Activated naive CD8-positive, alpha-beta T cell treated with anti-CD3 and anti-CD28 coated beads for 36 hours (primary cell): Measurements from ENCODE around the gene RAB11FIP2. TPM values are rescaled to one million over a fixed set of nuclear protein-coding genes. Genes with fewer than 3 reads are reported as not detected.
"Not testable (repeated sequence)": the region's sequence is repeated elsewhere in the genome, so short reads cannot be mapped to it uniquely, and the experiment has no call there.

ENCODE experiments used
- DNase-seq: peaks from one replicate; pipeline ENCODE4 v3.0.0; 2021
- H3K27ac Mint-ChIP-seq: one replicate; pipeline ENCODE4 v1.8.0; 2022; ENCODE audit warnings: mild to moderate bottlenecking, moderate library complexity, mixed read lengths
- H3K27me3 Mint-ChIP-seq: one replicate; pipeline ENCODE4 v1.8.0; 2022; ENCODE audit warnings: mild to moderate bottlenecking, mixed read lengths
- H3K36me3 Mint-ChIP-seq: one replicate; pipeline ENCODE4 v1.8.0; 2021; ENCODE audit warnings: mild to moderate bottlenecking, mixed read lengths
- H3K4me1 Mint-ChIP-seq: one replicate; pipeline ENCODE4 v1.8.0; 2021; ENCODE audit warnings: mixed read lengths
- H3K4me3 Mint-ChIP-seq: one replicate; pipeline ENCODE4 v1.8.0; 2022; ENCODE audit warnings: mild to moderate bottlenecking, moderate library complexity, mixed read lengths
- H3K9me3 Mint-ChIP-seq: one replicate; pipeline ENCODE4 v1.8.0; 2022; ENCODE audit warnings: mixed read lengths
- total RNA-seq, 2 experiments: library from RNA; stranded (reverse); gene quantifications; one replicate each; pipeline ENCODE4 v1.2.3, GENCODE V29; 2021

The RAB11FIP2 gene, protein sequence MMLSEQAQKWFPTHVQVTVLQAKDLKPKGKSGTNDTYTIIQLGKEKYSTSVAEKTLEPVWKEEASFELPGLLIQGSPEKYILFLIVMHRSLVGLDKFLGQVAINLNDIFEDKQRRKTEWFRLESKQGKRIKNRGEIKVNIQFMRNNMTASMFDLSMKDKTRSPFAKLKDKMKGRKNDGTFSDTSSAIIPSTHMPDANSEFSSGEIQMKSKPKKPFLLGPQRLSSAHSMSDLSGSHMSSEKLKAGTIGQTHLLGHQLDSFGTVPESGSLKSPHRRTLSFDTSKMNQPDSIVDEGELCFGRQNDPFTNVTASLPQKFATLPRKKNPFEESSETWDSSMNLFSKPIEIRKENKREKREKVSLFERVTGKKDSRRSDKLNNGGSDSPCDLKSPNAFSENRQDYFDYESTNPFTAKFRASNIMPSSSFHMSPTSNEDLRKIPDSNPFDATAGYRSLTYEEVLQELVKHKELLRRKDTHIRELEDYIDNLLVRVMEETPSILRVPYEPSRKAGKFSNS
- total RNA-seq, result 1 to 10 TPM; 8.5 to 9.9 TPM

GRCh38 chr10:118046395-118047156 lies at the start of gene RAB11FIP2:
RAB11FIP2 (minus strand) TSS chr10:118046941; CDS start chr10:118046163, 778 bp downstream.
- peak within 1 kb of the TSS; percentile 83 for H3K27ac Mint-ChIP-seq
- peaks cover 27% of the 10 kb centered on the region for H3K4me1 Mint-ChIP-seq
- H3K27me3 Mint-ChIP-seq, result no peaks in the 10 kb centered on the region
- peak within 1 kb of the TSS; percentile 89 for H3K4me3 Mint-ChIP-seq
- DNase-seq, result peak; percentile 93
- no peaks in the 10 kb centered on the region for H3K36me3 Mint-ChIP-seq
- H3K9me3 Mint-ChIP-seq, result no peaks in the 10 kb centered on the region

- no peak for DNase-seq
- no peaks in the 10 kb centered on the region for H3K36me3 Mint-ChIP-seq
- H3K27ac Mint-ChIP-seq, result no peak overlapping the region
- no peak overlapping the region for H3K4me3 Mint-ChIP-seq
- peaks cover 7% of the 10 kb centered on the region for H3K27me3 Mint-ChIP-seq
- H3K9me3 Mint-ChIP-seq, result no peaks in the 10 kb centered on the region
- H3K4me1 Mint-ChIP-seq, result no peaks in the 10 kb centered on the region
These were observed 49.3 kb upstream of the RAB11FIP2 start for GRCh38 chr10:118096022-118096421.

GRCh38 chr10:118092209-118092608 lies 45.5 kb upstream of the RAB11FIP2 start:
- Mint-ChIP-seq H3K27ac (no peak overlapping the region), H3K4me1 (no peaks in the 10 kb centered on the region), H3K27me3 (no peaks in the 10 kb centered on the region), H3K4me3 (no peak overlapping the region), H3K36me3 (no peaks in the 10 kb centered on the region), H3K9me3 (no peaks in the 10 kb centered on the region)
- DNase-seq, result no peak

- Mint-ChIP-seq H3K36me3 (no peaks in the 10 kb centered on the region), H3K4me1 (no peaks in the 10 kb centered on the region), H3K27ac (no peak overlapping the region)
These were observed 34.1 kb upstream of the RAB11FIP2 start for GRCh38 chr10:118080817-118081216.

DNA sequence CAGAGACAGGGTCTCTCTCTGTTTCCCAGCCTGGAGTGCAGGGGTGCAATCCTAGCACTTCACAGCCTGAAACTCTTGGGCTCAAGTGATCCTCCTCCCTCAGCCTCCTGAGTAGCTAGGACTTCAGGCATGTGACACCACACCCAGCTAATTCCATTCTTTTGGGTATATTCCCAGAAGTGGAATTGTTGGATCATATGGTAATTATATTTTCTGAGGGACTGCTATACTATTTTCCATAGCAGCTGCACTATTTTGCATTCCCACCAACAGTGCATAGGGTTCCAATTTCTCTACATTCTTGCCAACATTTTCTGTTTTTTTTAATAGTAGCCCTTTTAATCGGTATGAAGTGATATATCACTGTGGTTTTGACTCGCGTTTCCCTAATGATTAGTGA lies 30.0 kb upstream of the RAB11FIP2 start:
- Mint-ChIP-seq H3K36me3 (no peaks in the 10 kb centered on the region), H3K27me3 (peaks cover 9% of the 10 kb centered on the region), H3K4me1 (no peaks in the 10 kb centered on the region), H3K4me3 (no peak overlapping the region), H3K9me3 (peaks cover 1% of the 10 kb centered on the region), H3K27ac (no peak overlapping the region)
- DNase-seq, result no peak

More at GRCh38 chr10:118080817-118081216, 34.1 kb upstream of the RAB11FIP2 start:
- H3K27me3 Mint-ChIP-seq, result peaks cover 12% of the 10 kb centered on the region
- no peak overlapping the region for H3K4me3 Mint-ChIP-seq
- DNase-seq, result no peak
- peaks cover 9% of the 10 kb centered on the region for H3K9me3 Mint-ChIP-seq

GRCh38 chr10:118072840-118073239 lies 26.1 kb upstream of the RAB11FIP2 start:
- Mint-ChIP-seq H3K4me3 (no peak overlapping the region), H3K4me1 (no peaks in the 10 kb centered on the region), H3K36me3 (no peaks in the 10 kb centered on the region), H3K9me3 (peaks cover 1% of the 10 kb centered on the region), H3K27me3 (peaks cover 21% of the 10 kb centered on the region), H3K27ac (no peak overlapping the region)
- no peak for DNase-seq

GRCh38 chr10:118067389-118067788 lies 20.6 kb upstream of the RAB11FIP2 start:
- not testable (repeated sequence) for H3K9me3 Mint-ChIP-seq, H3K27ac Mint-ChIP-seq, H3K4me1 Mint-ChIP-seq, DNase-seq, H3K4me3 Mint-ChIP-seq, H3K36me3 Mint-ChIP-seq
- peaks cover 23% of the 10 kb centered on the region for H3K27me3 Mint-ChIP-seq

DNA sequence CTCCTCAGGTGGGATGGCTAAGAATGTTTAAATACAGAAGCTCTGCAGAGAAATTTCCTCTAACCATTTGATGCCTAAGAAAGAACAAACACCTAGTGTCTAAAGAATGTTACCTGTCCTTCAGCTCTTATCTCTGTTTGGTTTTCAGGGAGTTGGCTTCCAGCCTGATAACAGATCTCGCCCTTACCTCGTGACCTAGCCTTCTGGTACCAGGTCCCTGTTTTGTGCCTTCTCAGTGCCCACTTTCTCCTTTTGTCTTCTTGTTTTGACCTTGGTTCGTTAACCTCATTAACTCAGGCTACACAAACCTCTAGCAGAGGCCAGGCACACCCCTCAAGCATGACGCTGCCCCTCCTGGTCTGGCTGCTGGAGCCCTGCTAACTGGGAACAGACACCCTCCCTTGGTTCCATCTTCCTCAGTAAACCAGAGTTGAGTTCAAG lies 16.1 kb upstream of the RAB11FIP2 start:
- no peaks in the 10 kb centered on the region for H3K9me3 Mint-ChIP-seq
- H3K4me3 Mint-ChIP-seq, result no peak overlapping the region
- H3K27ac Mint-ChIP-seq, result no peak overlapping the region
- H3K4me1 Mint-ChIP-seq, result no peaks in the 10 kb centered on the region
- no peak for DNase-seq
- peaks cover 16% of the 10 kb centered on the region for H3K27me3 Mint-ChIP-seq
- no peaks in the 10 kb centered on the region for H3K36me3 Mint-ChIP-seq

DNA sequence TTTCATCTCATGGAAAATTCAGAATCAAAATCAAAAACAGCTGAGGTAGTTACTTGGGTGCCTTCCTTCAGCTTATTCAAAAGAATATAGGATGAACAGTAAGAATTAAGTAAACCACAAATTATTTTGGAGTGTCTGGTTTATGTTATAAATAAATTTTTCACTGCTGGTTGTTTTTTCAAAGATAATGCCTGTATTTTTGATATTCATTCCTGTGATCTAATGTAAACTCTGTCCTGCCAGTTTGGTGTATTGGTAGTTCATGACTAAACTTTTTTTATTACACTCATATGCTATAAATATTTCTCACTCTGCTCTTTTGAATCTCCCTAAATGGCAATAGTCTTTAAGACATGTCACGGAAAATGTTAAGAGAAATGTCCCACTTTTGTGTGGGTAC lies 11.6 kb upstream of the RAB11FIP2 start:
- no peaks in the 10 kb centered on the region for H3K4me1 Mint-ChIP-seq
- peaks cover 5% of the 10 kb centered on the region for H3K27me3 Mint-ChIP-seq
- H3K36me3 Mint-ChIP-seq, result no peaks in the 10 kb centered on the region
- no peak overlapping the region for H3K4me3 Mint-ChIP-seq
- no peak for DNase-seq
- H3K9me3 Mint-ChIP-seq, result no peaks in the 10 kb centered on the region
- no peak overlapping the region for H3K27ac Mint-ChIP-seq

DNA sequence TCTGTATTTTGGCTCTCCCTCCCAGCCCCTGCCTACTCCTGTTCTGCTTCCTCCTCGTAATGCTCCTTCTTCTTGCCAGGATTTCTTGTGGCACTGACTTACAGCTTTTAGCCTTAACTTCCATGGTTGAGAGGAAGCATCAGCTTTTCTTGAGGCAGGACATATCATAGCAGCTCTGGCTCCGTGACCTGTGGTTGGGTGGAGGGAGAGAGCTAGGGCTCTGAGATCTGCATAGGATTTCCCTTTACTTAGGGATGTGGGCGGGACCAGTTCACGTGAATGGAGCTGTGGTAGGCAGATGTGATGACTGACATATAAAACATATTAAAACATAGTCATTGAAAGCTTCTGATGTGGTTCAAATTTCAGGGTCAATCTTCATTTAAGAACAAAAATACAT lies 10.6 kb upstream of the RAB11FIP2 start:
- Mint-ChIP-seq H3K27me3 (peaks cover 5% of the 10 kb centered on the region), H3K4me1 (no peaks in the 10 kb centered on the region), H3K4me3 (no peak overlapping the region), H3K27ac (no peak overlapping the region), H3K36me3 (no peaks in the 10 kb centered on the region), H3K9me3 (no peaks in the 10 kb centered on the region)
- no peak for DNase-seq

GRCh38 chr10:118054383-118054782 lies 7.6 kb upstream of the RAB11FIP2 start:
- H3K27ac Mint-ChIP-seq, result no peak overlapping the region
- H3K27me3 Mint-ChIP-seq, result no peaks in the 10 kb centered on the region
- H3K4me3 Mint-ChIP-seq, result no peak overlapping the region
- no peaks in the 10 kb centered on the region for H3K9me3 Mint-ChIP-seq
- H3K4me1 Mint-ChIP-seq, result no peaks in the 10 kb centered on the region
- DNase-seq, result no peak
- no peaks in the 10 kb centered on the region for H3K36me3 Mint-ChIP-seq

DNA sequence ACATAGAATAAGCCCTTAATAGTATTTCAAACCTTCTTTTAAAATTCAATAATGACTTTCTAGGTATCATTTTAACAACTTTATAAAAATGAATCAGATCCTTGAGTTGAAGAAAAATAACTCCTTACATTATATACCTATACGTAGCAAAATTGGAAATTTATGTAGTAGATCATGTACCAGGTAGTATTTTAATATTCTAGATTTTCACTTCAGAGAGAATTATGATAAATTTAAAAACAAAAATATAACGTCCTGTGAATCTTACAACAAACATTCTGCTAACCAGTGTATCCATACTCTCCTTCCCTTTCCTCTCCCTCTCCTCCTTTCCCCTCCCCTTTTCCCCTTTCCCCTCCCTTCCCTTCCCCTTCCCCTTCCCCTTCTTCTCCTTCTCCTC lies 6.1 kb upstream of the RAB11FIP2 start:
- no peaks in the 10 kb centered on the region for H3K9me3 Mint-ChIP-seq
- H3K36me3 Mint-ChIP-seq, result no peaks in the 10 kb centered on the region
- no peak overlapping the region for H3K27ac Mint-ChIP-seq
- no peak overlapping the region for H3K4me3 Mint-ChIP-seq
- no peaks in the 10 kb centered on the region for H3K27me3 Mint-ChIP-seq
- no peak for DNase-seq
- H3K4me1 Mint-ChIP-seq, result no peaks in the 10 kb centered on the region

DNA sequence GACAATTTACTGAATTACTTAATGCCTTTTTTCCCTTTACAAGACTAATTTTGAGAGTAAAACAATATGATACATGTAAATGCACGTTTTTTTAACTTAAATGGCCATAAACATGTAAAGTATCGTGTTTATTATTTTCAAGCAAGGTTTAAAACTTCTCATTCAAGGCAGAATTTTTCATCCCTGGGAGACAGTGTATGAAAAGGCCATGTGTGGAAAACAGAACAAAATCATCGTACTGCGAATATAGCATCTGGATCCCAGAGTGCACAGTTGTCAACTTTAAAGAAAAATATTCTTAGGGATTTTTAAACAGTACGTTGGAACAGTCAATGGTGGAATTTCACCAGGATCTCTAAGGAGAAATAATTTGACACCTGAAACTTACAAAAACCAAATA lies 1.1 kb upstream of the RAB11FIP2 start:
- no peak for DNase-seq
- no peaks in the 10 kb centered on the region for H3K36me3 Mint-ChIP-seq
- no peaks in the 10 kb centered on the region for H3K27me3 Mint-ChIP-seq
- no peak overlapping the region for H3K4me3 Mint-ChIP-seq
- H3K9me3 Mint-ChIP-seq, result no peaks in the 10 kb centered on the region
- H3K27ac Mint-ChIP-seq, result no peak overlapping the region
- peaks cover 19% of the 10 kb centered on the region for H3K4me1 Mint-ChIP-seq

DNA sequence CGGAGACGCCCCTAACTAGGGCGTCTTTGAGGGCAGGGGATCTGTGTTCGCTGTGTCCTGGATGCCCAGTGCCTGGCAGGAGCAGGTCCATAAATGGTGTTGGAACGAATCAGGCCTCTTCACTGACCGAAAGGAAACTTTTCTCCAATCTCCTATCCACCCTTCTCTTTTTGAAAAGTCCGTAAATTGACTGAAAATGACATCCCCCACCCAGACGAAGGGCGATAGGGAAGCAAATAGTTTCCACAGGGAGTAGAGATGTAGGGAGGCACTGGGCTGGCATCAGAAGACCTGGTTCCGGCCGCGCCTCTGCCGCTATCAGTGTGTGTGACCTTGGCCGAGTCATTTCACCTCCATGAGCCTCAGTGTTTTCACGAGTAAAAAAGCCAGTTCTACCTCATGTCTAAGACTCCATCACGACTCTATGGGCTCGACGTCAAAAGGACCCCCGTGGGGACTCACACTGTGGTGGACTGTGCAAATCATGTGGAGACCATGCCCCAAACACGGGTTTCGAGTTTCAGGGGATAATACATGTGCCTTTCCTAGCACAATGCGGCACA lies 497 bp upstream of the RAB11FIP2 start:
- Mint-ChIP-seq H3K27ac (peak overlapping the region; percentile 55), H3K4me3 (peak overlapping the region; percentile 89), H3K36me3 (no peaks in the 10 kb centered on the region), H3K9me3 (no peaks in the 10 kb centered on the region), H3K4me1 (peaks cover 24% of the 10 kb centered on the region), H3K27me3 (no peaks in the 10 kb centered on the region)
- no peak for DNase-seq

DNA sequence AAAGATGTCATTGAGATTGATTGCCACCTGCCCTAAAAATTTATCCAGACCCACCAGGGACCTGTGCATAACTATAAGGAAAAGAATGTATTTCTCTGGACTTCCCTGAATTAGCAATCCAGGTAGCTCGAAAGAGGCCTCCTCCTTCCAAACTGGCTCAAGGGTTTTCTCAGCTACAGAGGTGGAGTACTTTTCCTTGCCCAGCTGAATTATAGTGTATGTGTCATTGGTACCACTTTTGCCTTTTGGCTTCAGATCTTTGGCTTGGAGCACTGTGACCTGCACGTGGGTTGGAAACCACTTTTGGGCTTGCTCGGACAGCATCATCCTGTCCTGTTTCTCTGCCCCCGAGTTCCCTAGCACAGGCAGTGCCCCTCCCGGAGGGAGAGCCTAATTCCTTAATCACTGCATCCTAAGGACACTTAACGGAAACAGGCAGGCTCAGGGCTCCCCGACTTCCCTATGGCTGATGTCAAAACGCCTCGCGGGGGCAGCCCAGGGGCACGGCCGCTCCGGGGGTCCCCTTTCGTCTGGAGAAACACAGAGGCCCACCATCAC lies 825 bp downstream of the RAB11FIP2 start:
- no peaks in the 10 kb centered on the region for H3K36me3 Mint-ChIP-seq
- H3K27me3 Mint-ChIP-seq, result no peaks in the 10 kb centered on the region
- H3K27ac Mint-ChIP-seq, result peak overlapping the region; percentile 83

More for the DNA sequence above, 825 bp downstream of the RAB11FIP2 start:
- Mint-ChIP-seq H3K4me1 (peaks cover 32% of the 10 kb centered on the region), H3K9me3 (no peaks in the 10 kb centered on the region), H3K4me3 (peak overlapping the region; percentile 89)
- peak; percentile 22 for DNase-seq
